Osteoblast (primary cell): ENCODE data around the gene GOLGA8F. TPM values are rescaled to one million over a fixed set of nuclear protein-coding genes. Genes with fewer than 3 reads are reported as not detected.

Experiments
- small RNA-seq: library from RNA; depleted of rRNA; stranded (forward); fragments of <200 nt; gene quantifications from one replicate; pipeline ENCODE3, GENCODE V24; 2012
- total RNA-seq: library from RNA; depleted of rRNA; stranded (reverse); fragments of >200 nt; gene quantifications from 2 replicates; pipeline ENCODE4 v1.2.3, GENCODE V29; 2012

Gene GOLGA8F
- total RNA-seq, 1 donor: under 0.01 TPM

Small RNA genes lying within 50 kb of the gene (small RNA-seq; reads per million reads assigned to genes)
- gene AC091304.5 (not detected), gene AC091304.6 (not detected), gene AC091304.9 (not detected), gene MIR4509-2 (not detected), gene RN7SL238P (not detected)

Other genes with a start within 250 kb of the GOLGA8F start
- gene HERC2, start 56.5 kb upstream of the GOLGA8F start, total RNA-seq: 50.4 and 53.6 TPM in 2 replicates
- gene GOLGA6L24, start 20.6 kb upstream of the GOLGA8F start, total RNA-seq: not detected in 2 replicates
- under 0.01 TPM in 1 of 2 replicates, not detected in the other for gene GOLGA8G, start 154.3 kb downstream of the GOLGA8F start, total RNA-seq
- not detected in 2 replicates for gene GOLGA6L25, start 174.9 kb downstream of the GOLGA8F start, total RNA-seq